ENCODE results near the gene PNPLA2.

DNA sequence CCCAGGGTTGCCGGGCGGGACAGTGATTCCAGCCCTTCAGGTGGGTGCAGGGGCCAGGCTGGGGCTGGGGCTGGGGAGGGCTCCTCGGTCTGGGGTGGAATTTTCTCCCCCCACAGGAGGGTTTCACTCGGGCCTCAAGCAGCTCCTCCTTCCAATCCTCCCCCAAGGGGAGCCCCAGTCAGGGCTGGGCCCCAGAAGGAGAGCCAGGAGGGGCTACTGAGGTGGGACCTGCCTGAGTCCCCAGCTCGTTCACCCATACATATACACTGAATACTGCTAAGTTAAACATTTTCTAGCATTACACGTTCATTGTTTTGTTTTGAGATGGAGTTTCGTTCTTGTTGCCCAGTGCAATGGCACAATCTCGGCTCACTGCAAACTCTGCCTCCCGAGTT lies 7.5 kb downstream of the PNPLA2 start:
- TF ChIP-seq CTCF (IDR thresholded peaks at IDR 0.05 in 4 of 5, conservative IDR thresholded peaks at IDR 0.05 in 1 of 5): no peak
- TF ChIP-seq POLR2A (IDR thresholded peaks at IDR 0.05): no peak

Measured in gastrocnemius medialis (tissue), 4 donors.